CD8-positive, alpha-beta memory T cell (primary cell): ENCODE data around the gene GNG7. TPM values are rescaled to one million over a fixed set of nuclear protein-coding genes. Genes with fewer than 3 reads are reported as not detected.

ENCODE experiments used
- CTCF ChIA-PET: fragments of 350-600 bp; sonication (Branson Sonifier 250); formaldehyde crosslinking; loops from one replicate; lab custom pipeline; 2021; ENCODE audit warnings: antibody characterized with exemption; lab: Charles Lee
- POLR2A ChIA-PET: fragments of 350-600 bp; sonication (Branson Sonifier 250); formaldehyde crosslinking; loops from one replicate; lab custom pipeline; 2021; ENCODE audit warnings: antibody characterized with exemption; lab: Charles Lee
- DNase-seq, 5 donors: peaks; one replicate each; pipeline versions ENCODE4 v3.0.0 to v3.0.0-alpha.2; 2020 to 2022; ENCODE audit warnings: mixed read lengths in 1 of 5
- H3K27ac ChIP-seq: one replicate; pipeline ENCODE4 v1.7.0; 2013; ENCODE audit warnings: low read depth, mild to moderate bottlenecking, low read length, moderate library complexity
- H3K27me3 ChIP-seq: 2 replicates; pipeline ENCODE4 v1.7.0; 2013; ENCODE audit warnings: low read length, mild to moderate bottlenecking; ENCODE audit not compliant: insufficient read depth, poor library complexity, severe bottlenecking
- H3K36me3 ChIP-seq: 2 replicates; pipeline ENCODE4 v1.7.0; 2013; ENCODE audit warnings: mild to moderate bottlenecking, low read length, moderate library complexity; ENCODE audit not compliant: insufficient read depth
- H3K4me1 ChIP-seq: 2 replicates; pipeline ENCODE4 v1.7.0; 2013; ENCODE audit warnings: mild to moderate bottlenecking, low read length, moderate library complexity; ENCODE audit not compliant: insufficient read depth
- H3K4me3 ChIP-seq: 2 replicates; pipeline ENCODE4 v1.7.0; 2013; ENCODE audit warnings: mild to moderate bottlenecking, low read length
- H3K9me3 ChIP-seq: 2 replicates; pipeline ENCODE4 v1.7.0; 2013; ENCODE audit warnings: mild to moderate bottlenecking, low read length
- H3K27ac Mint-ChIP-seq, 8 donors: one replicate each; pipeline ENCODE4 v1.8.0; 2020 to 2021; ENCODE audit warnings: mixed read lengths in 8 of 8, mild to moderate bottlenecking in 6 of 8, inconsistent platforms in 3 of 8, moderate library complexity in 3 of 8
- H3K27me3 Mint-ChIP-seq, 2 donors: one replicate each; pipeline ENCODE4 v1.8.0; 2020 to 2021; ENCODE audit warnings: mixed read lengths in 2 of 2, mild to moderate bottlenecking in 1 of 2, moderate library complexity in 1 of 2
- H3K36me3 Mint-ChIP-seq, 3 donors: one replicate each; pipeline ENCODE4 v1.8.0; 2020 to 2021; ENCODE audit warnings: mixed read lengths in 3 of 3, inconsistent platforms in 1 of 3, mild to moderate bottlenecking in 1 of 3
- H3K4me1 Mint-ChIP-seq, 3 donors: one replicate each; pipeline ENCODE4 v1.8.0; 2020 to 2021; ENCODE audit warnings: mixed read lengths in 3 of 3, inconsistent platforms in 1 of 3, mild to moderate bottlenecking in 1 of 3
- H3K4me3 Mint-ChIP-seq, 7 donors: one replicate each; pipeline ENCODE4 v1.8.0; 2020 to 2021; ENCODE audit warnings: mixed read lengths in 7 of 7, mild to moderate bottlenecking in 6 of 7, moderate library complexity in 4 of 7, inconsistent platforms in 2 of 7
- H3K9me3 Mint-ChIP-seq, 5 donors: one replicate each; pipeline ENCODE4 v1.8.0; 2020 to 2022; ENCODE audit warnings: mixed read lengths in 5 of 5, mild to moderate bottlenecking in 3 of 5, moderate library complexity in 2 of 5, inconsistent platforms in 1 of 5
- polyA plus RNA-seq: library from polyadenylated mRNA; unstranded; fragments of 300-500 nt; fragmentation: Illumina TruSeq; gene quantifications from one replicate; pipeline ENCODE4 v1.2.3, GENCODE V29; 2021
- total RNA-seq, 2 experiments: library from RNA; stranded (reverse); gene quantifications; one replicate each; pipeline ENCODE4 v1.2.3, GENCODE V29; 2021

The GNG7 gene
- total and polyA plus RNA-seq, 3 experiments from 2014 or later: 0.40 to 1.2 (median 0.53) TPM

- H3K4me1 Mint-ChIP-seq: peaks cover 12 to 23% (median 15%) of the 10 kb centered on the region in 3 donors
- H3K36me3 ChIP-seq: no peaks in the 10 kb centered on the region
- H3K27ac ChIP-seq: no peak overlapping the region
- H3K36me3 Mint-ChIP-seq: no peaks in the 10 kb centered on the region
- H3K27me3 ChIP-seq: no peaks in the 10 kb centered on the region
- no peaks in the 10 kb centered on the region for H3K9me3 ChIP-seq
- no peaks in the 10 kb centered on the region for H3K9me3 Mint-ChIP-seq
- H3K4me3 Mint-ChIP-seq: peak overlapping the region in 1 of 7 donors; percentile 32
- no peaks in the 10 kb centered on the region for H3K27me3 Mint-ChIP-seq
- ChIA-PET POLR2A (interaction anchor here (1.3 kb wide), 1 partner anchor 77 kb away, joined by 3 read pairs; no protein-coding TSS in a partner anchor), CTCF (interaction anchor here (1.5 to 1.8 kb wide), 2 partner anchors 56 to 79 kb away, joined by 5 to 7 read pairs; partner anchors contain the start of gene GADD45B)
- H3K4me3 ChIP-seq: no peak overlapping the region
- H3K27ac Mint-ChIP-seq: no peak overlapping the region
- H3K4me1 ChIP-seq: peaks cover 11% of the 10 kb centered on the region
- no peak for DNase-seq
Observed at GRCh38 chr19:2554856-2555255, 147.6 kb downstream of the GNG7 start.

GRCh38 chr19:2553510-2553909 lies 149.0 kb downstream of the GNG7 start:
- Mint-ChIP-seq H3K36me3 (no peaks in the 10 kb centered on the region), H3K27ac (no peak overlapping the region), H3K27me3 (no peaks in the 10 kb centered on the region), H3K4me3 (no peak overlapping the region), H3K4me1 (peaks cover 12 to 23% (median 15%) of the 10 kb centered on the region in 3 donors), H3K9me3 (no peaks in the 10 kb centered on the region)
- H3K27me3 ChIP-seq: no peaks in the 10 kb centered on the region
- H3K4me1 ChIP-seq: peaks cover 11% of the 10 kb centered on the region
- no peaks in the 10 kb centered on the region for H3K36me3 ChIP-seq
- DNase-seq: no peak
- ChIA-PET POLR2A (interaction anchor here (0.7 to 2.8 kb wide), 8 partner anchors 9 to 250 kb away, joined by 3 to 35 read pairs (median 5); partner anchors contain the start of genes GADD45B and TIMM13), CTCF (interaction anchor here (0.7 to 2.1 kb wide), 8 partner anchors 20 to 223 kb away, joined by 3 to 6 read pairs (median 4); partner anchors contain the start of gene GADD45B)
- H3K27ac ChIP-seq: no peak overlapping the region
- H3K9me3 ChIP-seq: no peaks in the 10 kb centered on the region
- no peak overlapping the region for H3K4me3 ChIP-seq

GRCh38 chr19:2552859-2553258 lies 149.6 kb downstream of the GNG7 start:
- peaks cover 12 to 23% (median 15%) of the 10 kb centered on the region in 3 donors for H3K4me1 Mint-ChIP-seq
- peak overlapping the region; percentile 51 to 93 (median 68) for H3K27ac Mint-ChIP-seq

GRCh38 chr19:2551864-2552185 lies 150.7 kb downstream of the GNG7 start:
- peaks cover 10 to 20% (median 15%) of the 10 kb centered on the region in 3 donors for H3K4me1 Mint-ChIP-seq
- no peaks in the 10 kb centered on the region for H3K9me3 ChIP-seq
- H3K36me3 ChIP-seq: no peaks in the 10 kb centered on the region
- no peak overlapping the region for H3K27ac ChIP-seq
- H3K4me3 Mint-ChIP-seq: peak overlapping the region in 4 of 7 donors; percentile 9 to 80 (median 28)
- no peak overlapping the region for H3K4me3 ChIP-seq
- DNase-seq: no peak
- ChIA-PET POLR2A (interaction anchor here (0.5 to 2.8 kb wide), 6 partner anchors 24 to 466 kb away, joined by 5 to 35 read pairs (median 9); partner anchors contain the start of gene GADD45B), CTCF (interaction anchor here (1.2 to 2.1 kb wide), 3 partner anchors 21 to 71 kb away, joined by 3 to 6 read pairs (median 5); no protein-coding TSS in a partner anchor)
- no peaks in the 10 kb centered on the region for H3K36me3 Mint-ChIP-seq
- H3K4me1 ChIP-seq: peaks cover 11% of the 10 kb centered on the region
- no peaks in the 10 kb centered on the region for H3K27me3 ChIP-seq
- peak overlapping the region in 4 of 8 donors; percentile 21 to 70 (median 51) for H3K27ac Mint-ChIP-seq
- no peaks in the 10 kb centered on the region for H3K9me3 Mint-ChIP-seq
- no peaks in the 10 kb centered on the region for H3K27me3 Mint-ChIP-seq

More at GRCh38 chr19:2552859-2553258, 149.6 kb downstream of the GNG7 start:
- Mint-ChIP-seq H3K27me3 (no peaks in the 10 kb centered on the region), H3K9me3 (no peaks in the 10 kb centered on the region), H3K36me3 (no peaks in the 10 kb centered on the region), H3K4me3 (peak overlapping the region; percentile 57 to 85 (median 80))
- Histone ChIP-seq H3K4me3 (peak overlapping the region; percentile 53), H3K36me3 (no peaks in the 10 kb centered on the region), H3K27me3 (no peaks in the 10 kb centered on the region), H3K4me1 (peaks cover 11% of the 10 kb centered on the region), H3K27ac (no peak overlapping the region), H3K9me3 (no peaks in the 10 kb centered on the region)
- peak; percentile 30 to 76 (median 65) for DNase-seq
- ChIA-PET POLR2A (interaction anchor here (0.5 to 2.8 kb wide), 11 partner anchors 9 to 964 kb away, joined by 3 to 35 read pairs (median 5); partner anchors contain the start of genes GADD45B and TIMM13), CTCF (interaction anchor here (0.7 to 2.1 kb wide), 9 partner anchors 10 to 223 kb away, joined by 3 to 6 read pairs (median 4); partner anchors contain the start of gene GADD45B)

- Mint-ChIP-seq H3K27ac (no peak overlapping the region), H3K27me3 (peaks cover 0 to 2% of the 10 kb centered on the region in 2 donors), H3K4me1 (peaks cover 10 to 19% (median 15%) of the 10 kb centered on the region in 3 donors), H3K36me3 (no peaks in the 10 kb centered on the region), H3K9me3 (no peaks in the 10 kb centered on the region), H3K4me3 (no peak overlapping the region)
- Histone ChIP-seq H3K36me3 (no peaks in the 10 kb centered on the region), H3K9me3 (no peaks in the 10 kb centered on the region), H3K4me1 (peaks cover 11% of the 10 kb centered on the region), H3K27me3 (no peaks in the 10 kb centered on the region), H3K27ac (no peak overlapping the region), H3K4me3 (no peak overlapping the region)
- CTCF ChIA-PET: interaction anchor here (1.4 to 2.1 kb wide), 3 partner anchors 10 to 71 kb away, joined by 4 to 6 read pairs (median 5); no protein-coding TSS in a partner anchor
- POLR2A ChIA-PET: interaction anchor here (2.8 kb wide), 1 partner anchor 48 kb away, joined by 16 read pairs; no protein-coding TSS in a partner anchor
- peak in 1 of 5 donors; percentile 28 for DNase-seq
Observed at GRCh38 chr19:2551172-2551863, 151.2 kb downstream of the GNG7 start.

- Mint-ChIP-seq H3K4me1 (peaks cover 10 to 19% (median 15%) of the 10 kb centered on the region in 3 donors), H3K36me3 (no peaks in the 10 kb centered on the region), H3K4me3 (no peak overlapping the region), H3K27me3 (peaks cover 0 to 3% of the 10 kb centered on the region in 2 donors), H3K9me3 (no peaks in the 10 kb centered on the region), H3K27ac (no peak overlapping the region)
- no peaks in the 10 kb centered on the region for H3K9me3 ChIP-seq
- no peaks in the 10 kb centered on the region for H3K27me3 ChIP-seq
- CTCF ChIA-PET: interaction anchor here (1.4 kb wide), 1 partner anchor 11 kb away, joined by 4 read pairs; no protein-coding TSS in a partner anchor
- POLR2A ChIA-PET: interaction anchor here (2.8 kb wide), 1 partner anchor 47 kb away, joined by 16 read pairs; no protein-coding TSS in a partner anchor
- H3K27ac ChIP-seq: no peak overlapping the region
- H3K4me3 ChIP-seq: no peak overlapping the region
- H3K4me1 ChIP-seq: peaks cover 11% of the 10 kb centered on the region
- no peak for DNase-seq
- no peaks in the 10 kb centered on the region for H3K36me3 ChIP-seq
Observed at GRCh38 chr19:2550431-2551171, 151.9 kb downstream of the GNG7 start.

- no peaks in the 10 kb centered on the region for H3K27me3 ChIP-seq
- H3K27me3 Mint-ChIP-seq: peaks cover 0 to 3% of the 10 kb centered on the region in 2 donors
- no peaks in the 10 kb centered on the region for H3K36me3 ChIP-seq
- no peaks in the 10 kb centered on the region for H3K9me3 Mint-ChIP-seq
- H3K27ac Mint-ChIP-seq: peak overlapping the region in 1 of 8 donors; percentile 60
- H3K4me3 Mint-ChIP-seq: no peak overlapping the region
- H3K27ac ChIP-seq: no peak overlapping the region
- ChIA-PET CTCF (interaction anchor here (1.4 kb wide), 1 partner anchor 12 kb away, joined by 4 read pairs; no protein-coding TSS in a partner anchor), POLR2A (no interaction called here)
- H3K4me3 ChIP-seq: no peak overlapping the region
- H3K9me3 ChIP-seq: no peaks in the 10 kb centered on the region
- DNase-seq: no peak
- peaks cover 10 to 19% (median 15%) of the 10 kb centered on the region in 3 donors for H3K4me1 Mint-ChIP-seq
- H3K4me1 ChIP-seq: peaks cover 11% of the 10 kb centered on the region
- H3K36me3 Mint-ChIP-seq: no peaks in the 10 kb centered on the region
Observed at GRCh38 chr19:2549701-2550191, 152.7 kb downstream of the GNG7 start.
